Measurements from ENCODE around the gene CR1. TPM values are rescaled to one million over a fixed set of nuclear protein-coding genes. Genes with fewer than 3 reads are reported as not detected.
"Not testable (repeated sequence)": the region's sequence is repeated elsewhere in the genome, so short reads cannot be mapped to it uniquely, and the experiment has no call there.

The CR1 gene
- total RNA-seq, 1 donor from 2014 or later, result not detected

DNA sequence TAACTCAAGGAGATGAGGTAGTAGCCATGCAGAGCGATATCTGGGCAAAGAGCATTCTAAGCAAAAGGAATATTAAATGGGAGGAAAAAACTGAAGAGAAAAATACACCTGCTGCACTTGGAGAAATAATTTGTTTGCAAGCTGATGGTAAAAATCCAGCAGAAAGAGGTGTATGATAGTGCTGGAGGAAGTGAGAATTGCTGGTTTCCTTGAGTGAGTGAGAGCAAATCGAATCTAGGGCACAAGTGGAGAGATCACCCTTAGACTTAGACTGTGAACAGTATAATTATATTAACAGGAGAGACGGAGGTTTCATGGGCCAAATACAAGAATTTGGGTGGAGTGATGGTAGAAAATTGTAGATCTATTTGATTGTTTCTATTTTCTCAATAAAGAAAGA lies 2.7 kb upstream of the CR1 start:
- Mint-ChIP-seq H3K36me3 (ENCODE audit: low read depth) (no peaks in the 10 kb centered on the region), H3K9me3 (ENCODE audit: low read depth) (no peaks in the 10 kb centered on the region), H3K4me1 (ENCODE audit: low read depth) (peaks cover 6% of the 10 kb centered on the region), H3K4me3 (ENCODE audit: unreplicated experiment) (no peak overlapping the region), H3K27me3 (ENCODE audit: low read depth) (peaks cover 34% of the 10 kb centered on the region), H3K27ac (ENCODE audit: unreplicated experiment) (no peak overlapping the region)
- no peak for TF ChIP-seq CTCF (IDR thresholded peaks at IDR 0.05)
- DNase-seq (ENCODE audit: low spot score), result no peak

DNA sequence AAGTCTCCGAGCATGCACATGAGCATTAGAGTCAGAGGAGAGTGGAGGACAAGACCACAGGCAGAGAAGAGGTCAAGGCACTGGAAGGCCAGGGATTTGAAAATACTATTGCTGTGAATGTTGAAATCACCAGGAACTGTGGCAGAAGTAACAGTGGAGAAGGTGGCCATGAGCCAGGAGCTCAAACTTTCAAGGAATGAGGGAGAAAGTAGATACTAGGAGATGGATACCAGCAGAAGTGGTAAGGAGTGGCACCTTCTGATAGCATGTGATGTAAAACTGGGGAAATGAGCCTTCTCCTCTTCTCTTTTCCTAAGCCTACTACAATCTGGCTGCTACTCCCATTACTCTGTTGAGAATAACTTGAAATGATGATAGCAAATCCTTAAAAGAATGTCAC lies 1.8 kb upstream of the CR1 start:
- no peak for DNase-seq (ENCODE audit: low spot score)
- Mint-ChIP-seq H3K9me3 (ENCODE audit: low read depth) (no peaks in the 10 kb centered on the region), H3K4me1 (ENCODE audit: low read depth) (peaks cover 6% of the 10 kb centered on the region), H3K36me3 (ENCODE audit: low read depth) (no peaks in the 10 kb centered on the region), H3K27ac (ENCODE audit: unreplicated experiment) (no peak overlapping the region), H3K4me3 (ENCODE audit: unreplicated experiment) (no peak overlapping the region), H3K27me3 (ENCODE audit: low read depth) (peaks cover 35% of the 10 kb centered on the region)
- TF ChIP-seq CTCF (IDR thresholded peaks at IDR 0.05), result no peak

- H3K27ac Mint-ChIP-seq (ENCODE audit: unreplicated experiment); H3K36me3 Mint-ChIP-seq (ENCODE audit: low read depth); H3K4me3 Mint-ChIP-seq (ENCODE audit: unreplicated experiment); H3K9me3 Mint-ChIP-seq (ENCODE audit: low read depth); H3K4me1 Mint-ChIP-seq (ENCODE audit: low read depth); DNase-seq (ENCODE audit: low spot score): not testable (repeated sequence)
- H3K27me3 Mint-ChIP-seq (ENCODE audit: low read depth), result peaks cover 30% of the 10 kb centered on the region
These were observed 676 bp upstream of the CR1 start for GRCh38 chr1:207495281-207495680.

DNA sequence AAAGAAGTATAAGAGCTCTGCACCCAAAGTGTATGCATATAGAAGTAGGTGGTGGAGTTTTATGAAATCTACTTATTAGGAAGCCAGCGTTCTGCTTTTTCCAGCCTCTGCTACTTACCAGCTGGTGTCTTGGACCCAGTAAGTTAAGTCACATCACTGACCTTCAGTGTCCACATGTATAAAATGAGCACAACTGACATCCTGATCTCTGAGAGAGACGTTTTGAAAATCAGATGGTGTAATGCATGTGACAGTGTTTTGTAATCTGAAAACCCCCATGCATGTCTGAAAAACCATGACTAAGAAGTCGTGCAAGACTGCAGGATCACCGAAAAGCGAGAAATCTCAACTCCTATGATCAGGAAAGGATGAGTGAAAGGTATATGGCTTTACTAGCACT lies 2.0 kb downstream of the CR1 start:
- Mint-ChIP-seq H3K9me3 (ENCODE audit: low read depth) (no peaks in the 10 kb centered on the region), H3K36me3 (ENCODE audit: low read depth) (no peaks in the 10 kb centered on the region), H3K27ac (ENCODE audit: unreplicated experiment) (no peak overlapping the region), H3K4me3 (ENCODE audit: unreplicated experiment) (no peak overlapping the region), H3K4me1 (ENCODE audit: low read depth) (peaks cover 6% of the 10 kb centered on the region), H3K27me3 (ENCODE audit: low read depth) (peaks cover 46% of the 10 kb centered on the region)
- TF ChIP-seq CTCF (IDR thresholded peaks at IDR 0.05), result no peak
- no peak for DNase-seq (ENCODE audit: low spot score)

DNA sequence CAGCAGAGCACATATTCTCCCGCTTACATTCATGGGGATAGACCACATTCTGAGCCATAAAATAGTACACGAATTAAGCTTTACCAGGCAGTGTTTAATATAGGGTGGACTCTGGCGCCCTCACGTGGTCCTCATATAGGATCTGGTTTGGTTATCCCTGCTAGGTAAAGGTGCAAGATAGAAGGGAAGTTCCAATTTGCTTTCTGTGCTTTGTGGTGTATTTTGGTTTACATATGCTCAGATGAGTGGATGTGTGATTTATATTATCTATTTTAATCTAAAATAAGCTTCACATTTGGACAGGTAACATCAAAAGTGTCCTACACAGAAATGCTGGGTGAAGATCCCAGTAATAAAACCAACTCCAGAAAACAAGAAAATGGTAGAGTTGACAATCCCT lies 3.6 kb downstream of the CR1 start:
- Mint-ChIP-seq H3K4me3 (ENCODE audit: unreplicated experiment) (no peak overlapping the region), H3K36me3 (ENCODE audit: low read depth) (no peaks in the 10 kb centered on the region)

More for the DNA sequence above, 3.6 kb downstream of the CR1 start:
- no peak for DNase-seq (ENCODE audit: low spot score)
- no peak overlapping the region for H3K27ac Mint-ChIP-seq (ENCODE audit: unreplicated experiment)
- no peaks in the 10 kb centered on the region for H3K9me3 Mint-ChIP-seq (ENCODE audit: low read depth)
- H3K4me1 Mint-ChIP-seq (ENCODE audit: low read depth), result peaks cover 6% of the 10 kb centered on the region
- TF ChIP-seq CTCF (IDR thresholded peaks at IDR 0.05), result peak; percentile 85
- peaks cover 54% of the 10 kb centered on the region for H3K27me3 Mint-ChIP-seq (ENCODE audit: low read depth)
